ENCODE data around the gene MYH11.

Gene MYH11

GRCh38 chr16:15775209-15775608 is 81.6 kb downstream of the MYH11 start:
- peak; percentile 9 for DNase-seq

GRCh38 chr16:15773968-15774367 is 82.9 kb downstream of the MYH11 start:
- DNase-seq: no peak

GRCh38 chr16:15772579-15773293 is 84.1 kb downstream of the MYH11 start:
- no peak for DNase-seq

DNA sequence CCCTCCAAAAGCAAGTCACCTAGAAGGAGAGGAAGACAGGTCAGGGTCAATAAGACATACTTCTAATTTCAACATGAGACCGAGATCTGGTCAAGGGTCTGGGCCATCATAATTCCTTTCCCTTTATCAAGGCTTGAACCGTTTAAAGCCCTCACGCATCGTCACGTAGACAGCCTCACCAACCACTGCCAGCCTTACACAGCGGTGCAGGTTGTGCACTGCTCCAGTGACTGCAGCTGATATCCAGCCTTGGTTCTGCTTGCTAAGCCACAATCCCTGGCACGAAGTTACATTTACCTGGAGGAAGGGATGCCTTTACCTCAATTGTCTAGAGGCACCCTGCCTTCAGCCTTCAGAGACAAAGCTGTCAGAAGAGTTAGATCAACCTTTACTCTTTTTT is 85.1 kb downstream of the MYH11 start:
- no peak for DNase-seq

DNA sequence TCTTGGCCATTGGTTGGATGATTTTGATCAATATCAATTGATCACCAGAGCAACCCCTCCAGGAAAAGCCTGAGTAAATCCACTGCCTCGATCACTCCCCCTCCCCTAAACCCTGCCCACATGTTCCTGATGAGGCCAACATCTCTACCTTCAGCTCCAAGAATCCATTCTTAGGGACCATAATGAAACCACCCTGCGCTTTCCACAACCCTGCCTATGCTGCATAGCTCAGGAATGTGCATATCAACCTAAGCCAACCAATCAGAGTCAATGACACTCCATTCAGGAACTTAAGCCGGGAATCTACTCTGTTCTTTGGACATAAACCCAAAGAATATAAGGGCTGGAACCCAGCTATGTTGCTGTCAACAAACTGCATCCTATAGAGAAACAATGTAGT is 86.3 kb downstream of the MYH11 start:
- no peak for DNase-seq

DNA sequence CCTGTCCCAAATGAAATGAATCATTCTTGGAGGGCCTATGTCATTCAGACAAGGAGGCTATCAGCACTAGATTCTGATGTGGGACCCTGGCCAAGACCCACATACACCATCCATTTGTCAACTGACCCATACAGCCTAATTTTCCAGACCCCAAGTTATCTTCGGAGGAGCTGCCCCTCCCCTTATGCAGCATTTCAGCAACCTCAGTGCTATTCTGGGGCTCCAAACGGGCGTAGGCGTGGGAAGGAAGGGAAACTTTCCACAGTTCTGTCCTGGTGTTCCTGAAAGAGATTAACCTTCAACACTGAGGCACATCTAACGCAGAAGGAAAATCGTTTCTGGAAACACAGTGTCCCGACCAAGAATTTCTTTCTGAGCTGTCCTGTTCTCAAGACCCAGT is 86.7 kb downstream of the MYH11 start:
- DNase-seq: no peak

GRCh38 chr16:15769239-15769638 is 87.6 kb downstream of the MYH11 start:
- DNase-seq: no peak

DNA sequence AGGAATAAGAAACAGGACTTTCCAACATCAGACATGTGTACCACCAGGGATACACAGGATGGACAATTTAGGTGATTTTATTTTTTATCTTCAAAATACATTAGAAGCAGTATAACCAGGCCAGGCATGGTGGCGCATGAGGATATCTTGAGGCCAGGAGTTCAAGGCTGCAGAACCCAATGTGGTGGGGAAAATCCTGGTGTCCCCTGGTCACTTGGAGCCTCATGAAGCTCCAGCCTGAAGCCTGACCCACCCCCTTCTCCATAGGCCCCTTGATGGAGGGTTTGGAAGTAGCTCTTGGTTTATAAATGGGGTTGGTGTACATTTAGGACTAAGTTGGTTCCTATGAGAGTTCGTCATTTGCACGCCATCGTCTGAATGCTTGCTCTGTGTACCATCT is 88.6 kb downstream of the MYH11 start:
- no peak for DNase-seq

DNA sequence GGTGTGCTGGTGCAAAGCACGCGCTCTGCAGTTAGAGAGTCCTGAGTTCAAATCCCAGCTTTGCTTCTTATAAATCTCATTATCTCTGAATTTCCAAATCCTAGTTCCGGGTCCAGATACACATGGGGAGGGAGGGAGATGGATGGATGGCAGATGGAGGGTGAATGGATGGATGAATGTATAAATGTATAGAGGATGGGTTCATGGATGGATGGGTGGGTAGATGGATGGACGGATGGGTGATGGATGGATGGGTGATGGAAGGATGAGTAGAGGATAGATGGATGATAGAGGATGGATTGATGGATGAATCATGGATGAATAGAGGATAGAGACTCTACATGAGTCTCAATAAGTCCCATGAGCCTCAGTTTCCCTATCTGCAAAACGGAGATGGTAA is 89.9 kb downstream of the MYH11 start:
- no peak for DNase-seq

- DNase-seq: peak; percentile 49
Measured at GRCh38 chr16:15765880-15766279, 90.9 kb downstream of the MYH11 start.

- no peak for DNase-seq
Measured at GRCh38 chr16:15765116-15765515, 91.7 kb downstream of the MYH11 start.

DNA sequence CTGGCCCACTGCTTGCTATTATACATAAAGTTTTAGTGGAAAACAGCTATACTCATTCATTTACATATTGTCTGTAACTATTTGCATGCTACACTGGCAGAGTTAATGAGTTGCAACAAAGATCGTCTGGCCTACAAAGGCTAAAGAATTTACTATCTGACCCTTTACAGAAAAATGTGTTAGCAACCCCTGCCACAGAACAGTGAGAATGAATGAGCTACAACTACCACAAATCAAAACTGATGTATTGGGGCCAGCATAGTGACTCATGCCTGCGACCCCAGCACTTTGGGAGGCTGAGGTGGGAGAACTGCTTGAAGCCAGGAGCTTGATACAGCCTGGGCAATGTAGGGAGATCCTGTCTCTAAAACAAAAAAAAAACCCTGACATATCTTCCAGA is 92.7 kb downstream of the MYH11 start:
- no peak for DNase-seq

GRCh38 chr16:15760129-15760528 is 96.7 kb downstream of the MYH11 start:
- no peak for DNase-seq

GRCh38 chr16:15759070-15759469 is 97.8 kb downstream of the MYH11 start:
- DNase-seq: no peak

DNA sequence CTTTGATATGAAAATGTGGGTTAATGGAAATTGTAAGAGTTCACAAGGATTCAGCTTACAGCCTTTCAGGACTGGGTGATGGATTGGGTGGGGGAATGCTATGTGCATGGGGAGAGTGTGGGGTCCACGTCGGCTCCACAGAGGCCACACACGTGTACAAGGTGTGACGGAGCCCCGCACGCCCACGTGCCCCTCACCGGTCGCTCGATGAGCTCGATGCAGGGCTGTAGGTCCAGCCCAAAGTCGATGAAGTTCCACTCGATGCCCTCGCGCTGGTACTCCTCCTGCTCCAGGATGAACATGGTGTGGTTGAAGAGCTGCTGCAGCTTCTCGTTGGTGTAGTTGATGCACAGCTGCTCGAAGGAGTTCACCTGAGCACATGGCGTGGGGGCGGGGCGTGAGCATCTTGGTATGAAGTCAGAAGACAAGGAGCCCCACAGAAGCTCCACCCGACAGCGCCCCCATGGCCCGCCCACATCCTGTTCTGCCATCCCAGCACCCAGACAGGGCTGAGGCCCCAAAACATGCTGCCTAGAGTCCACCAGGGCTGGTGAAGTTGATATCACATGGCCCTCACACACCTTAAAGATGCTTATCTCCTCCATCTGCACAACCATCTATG is 99.1 kb downstream of the MYH11 start:
- DNase-seq: no peak

GRCh38 chr16:15757077-15757386 is 99.8 kb downstream of the MYH11 start:
- DNase-seq: no peak

DNA sequence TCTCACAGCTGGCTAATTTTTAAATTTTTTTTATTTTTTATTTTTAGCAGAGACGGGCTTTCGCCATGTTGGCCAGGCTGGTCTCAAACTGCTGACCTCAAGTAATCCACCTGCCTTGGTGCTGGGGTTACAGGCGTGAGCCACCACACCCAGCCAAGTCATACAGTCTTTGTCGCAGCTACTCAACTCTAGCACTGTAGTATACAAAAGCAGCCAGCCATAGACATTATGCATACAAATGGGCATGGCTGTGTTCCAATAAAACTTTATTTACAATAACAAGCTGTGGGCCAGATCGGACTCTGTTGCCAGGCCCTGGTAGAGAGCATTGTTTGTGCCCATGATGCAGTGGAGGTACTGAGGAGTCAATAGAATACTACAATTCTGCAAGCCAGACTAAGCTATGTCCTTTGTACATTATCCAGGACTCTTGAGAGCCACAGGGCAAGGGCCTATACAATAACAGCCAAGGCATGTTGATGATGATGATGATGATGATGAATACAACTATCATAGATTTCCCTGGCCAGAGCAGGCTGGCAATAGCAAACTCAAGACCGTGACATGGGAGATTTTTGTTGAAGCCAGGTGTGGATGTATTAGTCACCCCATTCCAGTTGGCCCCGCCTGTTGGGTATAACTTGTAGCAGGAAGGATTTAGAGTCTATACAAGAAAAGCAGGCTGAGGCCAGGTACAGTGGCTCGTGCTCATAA is 101.8 kb downstream of the MYH11 start:
- no peak for DNase-seq

- no peak for DNase-seq
Measured at GRCh38 chr16:15752717-15753488, 103.9 kb downstream of the MYH11 start.

DNA sequence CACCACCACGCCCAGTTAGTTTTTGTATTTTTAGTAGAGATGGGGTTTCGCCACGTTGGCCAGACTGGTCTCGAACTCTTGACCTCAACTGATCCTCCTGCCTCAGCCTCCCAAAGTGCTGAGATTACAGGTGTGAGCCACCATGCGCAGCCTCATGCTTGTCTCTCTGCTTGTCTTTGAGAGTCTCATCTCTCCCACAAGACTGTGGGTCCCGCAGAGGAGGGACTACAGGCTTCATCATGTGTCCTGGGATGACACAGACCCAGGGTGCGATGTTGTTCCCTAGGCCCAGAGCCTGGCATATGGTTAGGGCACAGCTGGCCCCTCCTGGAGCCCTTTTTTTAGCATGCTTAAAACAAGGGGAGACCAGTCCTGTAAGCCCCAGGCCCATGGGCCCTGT is 104.9 kb downstream of the MYH11 start:
- DNase-seq: no peak

- no peak for DNase-seq
Measured at GRCh38 chr16:15749985-15750384, 106.8 kb downstream of the MYH11 start.

DNA sequence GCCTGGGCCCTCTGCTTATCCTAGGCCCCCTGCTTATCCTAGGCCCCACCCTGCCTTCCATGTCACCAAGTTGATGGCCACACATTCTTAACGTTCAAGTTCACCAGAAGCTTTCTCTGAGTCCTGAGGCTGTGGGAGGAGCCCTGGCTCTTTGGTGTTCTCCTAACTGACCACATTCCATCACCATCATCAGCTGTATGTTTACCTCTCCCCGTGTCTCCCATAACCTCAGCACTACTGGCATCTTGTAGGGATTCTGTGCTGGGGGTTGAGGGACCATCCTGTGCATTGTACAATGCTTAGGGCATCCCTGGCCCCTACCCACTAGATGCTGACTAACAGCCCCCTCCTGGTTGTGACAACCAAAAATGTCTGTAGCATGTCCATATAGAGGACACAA is 107.5 kb downstream of the MYH11 start:
- no peak for DNase-seq

- no peak for DNase-seq
Measured at GRCh38 chr16:15748654-15749053, 108.2 kb downstream of the MYH11 start.

DNA sequence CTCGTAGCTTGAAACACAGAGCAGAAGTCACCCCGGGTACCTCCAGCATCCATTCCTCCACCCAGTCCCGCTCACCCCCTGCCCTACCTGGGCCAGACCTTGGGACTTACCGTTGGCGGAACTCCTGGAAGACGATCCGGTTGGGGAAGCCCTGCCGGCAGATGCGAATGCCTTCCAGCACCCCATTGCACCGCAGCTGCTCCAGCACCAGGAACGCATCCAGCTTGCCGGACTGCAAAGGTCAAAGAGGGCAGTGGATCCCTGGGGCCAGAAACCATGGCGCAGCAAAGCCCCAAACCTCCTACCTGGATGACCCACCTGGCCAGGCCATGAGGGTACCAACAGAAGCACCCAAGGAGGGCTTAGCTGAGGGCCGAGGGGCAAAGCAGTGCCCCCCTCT is 108.9 kb downstream of the MYH11 start:
- no peak for DNase-seq

- no peak for DNase-seq
Measured at GRCh38 chr16:15746332-15746731, 110.5 kb downstream of the MYH11 start.

Data from NCI-H2029 (cell line).